Fibroblast of skin of right quadriceps (primary cell): ENCODE measurements around the gene GBE1.
A peak's percentile ranks its signal among the peaks of the same experiment; 100 is the strongest.

Experiments used
- DNase-seq: peaks from one replicate; pipeline ENCODE4 v3.0.0-alpha.2; 2013

GBE1 gene

DNA sequence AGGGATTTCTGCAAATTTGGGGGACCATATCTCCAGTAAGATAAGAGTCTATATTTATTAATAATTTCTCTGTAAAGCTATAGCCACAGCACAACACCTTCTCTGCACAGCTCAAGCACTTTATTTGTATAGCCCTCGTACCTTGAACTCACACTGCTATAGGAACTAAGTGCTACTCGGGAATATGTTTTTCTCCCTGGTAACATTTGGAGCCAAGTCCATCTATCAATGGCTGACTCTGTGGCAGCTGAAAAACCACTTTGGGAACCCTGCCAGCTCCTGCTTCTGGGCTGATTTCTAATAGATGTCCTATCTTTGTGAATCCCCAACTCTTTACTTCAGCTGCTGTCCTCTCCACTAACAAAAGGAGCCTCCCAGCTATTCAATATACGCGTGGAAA, 298.5 kb downstream of the GBE1 start:
- peak; percentile 54 for DNase-seq

GRCh38 chr3:81459733-81460132, 301.7 kb downstream of the GBE1 start:
- no peak for DNase-seq

- peak; percentile 36 for DNase-seq
Measured at GRCh38 chr3:81452418-81452817, 309.0 kb downstream of the GBE1 start.

- peak; percentile 78 for DNase-seq
Measured at GRCh38 chr3:81451611-81452010, 309.8 kb downstream of the GBE1 start.

DNA sequence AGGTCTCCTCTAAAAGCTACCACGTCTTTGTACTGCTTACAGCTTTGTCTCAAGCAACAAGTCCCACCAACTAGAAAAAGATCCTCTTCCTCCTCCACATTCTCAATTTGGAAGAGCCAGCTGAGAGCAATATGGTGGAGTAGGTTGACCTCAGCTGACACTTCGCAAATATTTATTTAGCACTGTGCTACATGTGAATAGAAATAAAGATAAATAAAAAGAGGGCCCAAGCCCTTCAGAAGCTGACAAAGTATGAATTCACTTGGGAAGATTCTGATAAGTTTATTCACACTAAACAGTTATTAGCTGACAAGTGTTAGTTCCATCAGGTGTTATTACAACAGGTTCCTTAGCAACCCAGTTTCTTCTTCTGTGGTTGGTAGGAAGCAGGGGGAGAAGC, 310.3 kb downstream of the GBE1 start:
- no peak for DNase-seq

- DNase-seq = no peak
Measured at GRCh38 chr3:81446806-81447205, 314.6 kb downstream of the GBE1 start.

DNA sequence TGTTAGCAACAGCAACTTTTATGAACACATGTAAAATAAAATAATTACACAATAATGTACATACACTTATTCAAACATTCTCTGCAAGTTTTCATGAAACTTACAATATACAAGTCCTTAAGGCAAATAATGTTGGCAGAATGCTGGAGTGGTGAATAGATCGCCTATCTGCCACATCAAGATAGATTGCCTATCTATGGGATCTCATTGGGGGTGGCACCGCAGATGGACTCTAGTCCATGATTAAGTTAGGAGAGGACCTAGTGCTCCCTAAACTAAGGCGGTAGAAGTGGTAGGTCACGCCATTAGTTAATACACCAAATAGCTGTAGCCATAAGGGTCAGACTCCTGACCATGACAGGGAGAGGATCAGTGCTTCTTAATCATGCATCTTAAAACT, 315.7 kb downstream of the GBE1 start:
- no peak for DNase-seq

DNA sequence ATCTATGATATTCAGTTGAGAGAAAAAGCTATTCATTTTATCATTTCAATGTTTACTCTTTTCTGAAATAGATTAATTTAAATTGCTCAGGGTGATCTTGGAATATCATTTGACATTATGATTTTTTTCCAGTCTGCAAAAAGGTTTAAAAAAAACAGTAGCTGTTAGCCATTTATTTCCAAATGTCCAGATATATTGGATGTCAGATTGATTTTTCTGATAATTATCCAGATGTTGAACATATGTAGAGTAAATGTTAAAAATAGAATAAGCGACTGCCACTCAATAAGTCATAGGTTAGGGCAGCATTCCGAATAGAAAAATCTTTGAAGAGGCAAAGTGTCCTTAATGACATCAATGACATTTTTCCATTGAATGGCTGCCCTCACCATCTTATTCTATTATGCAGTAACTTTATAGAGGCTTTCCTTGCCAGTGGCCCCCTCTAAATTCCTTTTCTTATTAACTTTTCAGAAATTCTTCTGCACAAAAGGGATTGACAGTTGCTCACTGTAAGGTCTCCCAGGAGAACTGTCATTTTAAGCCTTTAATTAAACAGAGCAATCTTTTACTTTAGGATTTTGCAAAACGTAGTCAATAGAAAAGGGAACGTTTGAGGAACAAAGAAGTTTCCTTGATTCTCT, 316.5 kb downstream of the GBE1 start:
- no peak for DNase-seq

- peak; percentile 77 for DNase-seq
Measured at GRCh38 chr3:81443958-81444357, 317.5 kb downstream of the GBE1 start.

GRCh38 chr3:81443457-81443782, 318.0 kb downstream of the GBE1 start:
- DNase-seq = no peak

GRCh38 chr3:81442758-81443456, 318.5 kb downstream of the GBE1 start:
- no peak for DNase-seq

DNA sequence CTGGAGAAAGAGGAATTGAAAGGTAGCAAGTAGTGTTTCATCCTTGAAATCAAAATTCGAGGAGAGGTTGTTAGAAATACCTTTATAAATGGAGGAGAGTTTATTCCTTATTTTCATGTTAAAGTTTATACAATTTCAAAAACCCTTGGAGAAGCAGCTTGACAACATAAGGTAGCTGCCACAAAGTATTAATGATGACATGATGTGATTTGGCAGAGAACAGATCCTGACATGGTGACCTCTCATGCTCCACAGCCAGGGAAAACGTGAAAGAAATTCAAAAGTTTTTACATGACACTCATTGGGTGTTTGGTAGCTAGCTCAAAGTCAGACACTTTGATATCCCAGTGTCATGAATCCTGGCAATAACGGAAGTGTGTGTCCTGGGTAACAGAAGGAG, 320.8 kb downstream of the GBE1 start:
- DNase-seq = no peak
